Measurements from ENCODE around the gene DHH.

Gene DHH

DNA sequence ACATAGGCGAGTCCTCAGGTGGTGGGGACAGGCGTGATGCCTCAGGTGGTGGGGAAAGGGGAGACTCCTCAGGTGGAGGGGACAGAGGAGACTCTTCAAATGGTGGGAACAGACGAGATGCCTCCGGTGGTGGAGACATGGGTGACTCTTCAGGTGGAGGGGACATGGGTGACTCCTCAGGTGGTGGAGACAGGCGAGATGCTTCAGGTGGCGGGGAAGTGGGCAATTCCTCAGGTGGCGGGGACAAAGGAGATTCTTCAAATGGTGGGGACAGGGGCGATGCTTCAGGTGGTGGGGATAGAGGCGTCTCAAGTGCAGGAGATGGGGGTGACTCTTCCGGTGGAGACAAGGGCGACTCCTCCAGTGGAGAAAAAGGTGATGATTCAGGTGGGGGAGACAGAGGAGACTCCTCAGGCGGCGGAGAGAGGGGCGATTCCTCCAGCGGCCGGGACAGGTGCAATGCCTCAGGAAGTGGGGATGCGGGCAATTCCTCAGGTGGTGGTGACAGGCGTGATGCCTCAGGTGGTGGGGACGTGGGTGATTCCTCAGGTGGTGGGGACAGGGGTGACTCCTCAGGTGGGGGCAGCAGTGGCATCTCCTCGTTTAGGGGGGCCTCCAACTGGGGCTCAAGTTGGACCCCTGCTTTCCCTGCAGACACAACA lies 42.7 kb downstream of the DHH start:
- Histone ChIP-seq H3K4me1 (ENCODE audit: control insufficient read depth, insufficient read depth, low read length, poor library complexity, severe bottlenecking) (peaks cover 23% of the 10 kb centered on the region), H3K36me3 (ENCODE audit: control insufficient read depth, insufficient read depth, low read length) (peaks cover 80% of the 10 kb centered on the region), H3K27ac (ENCODE audit: insufficient read depth, low read length, poor library complexity, severe bottlenecking) (no peak overlapping the region), H3K9me3 (ENCODE audit: control insufficient read depth, low read length) (no peaks in the 10 kb centered on the region), H3K4me3 (ENCODE audit: insufficient read depth, low read depth, low read length, poor library complexity, severe bottlenecking) (no peak overlapping the region), H3K27me3 (replicated peaks; ENCODE audit: control insufficient read depth, insufficient read depth, low read length, poor library complexity, severe bottlenecking) (no peaks in the 10 kb centered on the region)
- no peak for DNase-seq

DNA sequence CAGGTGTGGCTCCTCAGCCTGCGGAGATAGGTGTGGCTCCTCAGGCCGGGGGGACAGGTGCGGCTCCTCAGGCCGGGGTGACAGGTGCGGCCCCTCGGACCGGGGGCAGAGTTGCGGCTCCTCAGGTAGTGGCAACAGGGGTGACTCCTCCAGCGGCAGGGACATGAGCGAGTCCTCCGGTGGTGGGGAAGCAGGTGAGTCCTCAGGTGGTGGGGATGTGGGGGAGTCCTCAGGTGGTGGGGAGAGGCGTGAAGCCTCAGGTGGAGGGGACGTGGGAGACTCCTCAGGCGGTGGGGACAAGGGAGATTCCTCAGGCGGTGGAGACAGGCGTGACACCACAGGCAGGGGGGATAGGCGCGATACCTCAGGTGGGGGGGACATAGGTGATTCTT lies 43.2 kb downstream of the DHH start:
- Histone ChIP-seq H3K36me3 (ENCODE audit: control insufficient read depth, insufficient read depth, low read length) (peaks cover 85% of the 10 kb centered on the region), H3K4me3 (ENCODE audit: insufficient read depth, low read depth, low read length, poor library complexity, severe bottlenecking) (no peak overlapping the region)
- DNase-seq, result no peak

DNA sequence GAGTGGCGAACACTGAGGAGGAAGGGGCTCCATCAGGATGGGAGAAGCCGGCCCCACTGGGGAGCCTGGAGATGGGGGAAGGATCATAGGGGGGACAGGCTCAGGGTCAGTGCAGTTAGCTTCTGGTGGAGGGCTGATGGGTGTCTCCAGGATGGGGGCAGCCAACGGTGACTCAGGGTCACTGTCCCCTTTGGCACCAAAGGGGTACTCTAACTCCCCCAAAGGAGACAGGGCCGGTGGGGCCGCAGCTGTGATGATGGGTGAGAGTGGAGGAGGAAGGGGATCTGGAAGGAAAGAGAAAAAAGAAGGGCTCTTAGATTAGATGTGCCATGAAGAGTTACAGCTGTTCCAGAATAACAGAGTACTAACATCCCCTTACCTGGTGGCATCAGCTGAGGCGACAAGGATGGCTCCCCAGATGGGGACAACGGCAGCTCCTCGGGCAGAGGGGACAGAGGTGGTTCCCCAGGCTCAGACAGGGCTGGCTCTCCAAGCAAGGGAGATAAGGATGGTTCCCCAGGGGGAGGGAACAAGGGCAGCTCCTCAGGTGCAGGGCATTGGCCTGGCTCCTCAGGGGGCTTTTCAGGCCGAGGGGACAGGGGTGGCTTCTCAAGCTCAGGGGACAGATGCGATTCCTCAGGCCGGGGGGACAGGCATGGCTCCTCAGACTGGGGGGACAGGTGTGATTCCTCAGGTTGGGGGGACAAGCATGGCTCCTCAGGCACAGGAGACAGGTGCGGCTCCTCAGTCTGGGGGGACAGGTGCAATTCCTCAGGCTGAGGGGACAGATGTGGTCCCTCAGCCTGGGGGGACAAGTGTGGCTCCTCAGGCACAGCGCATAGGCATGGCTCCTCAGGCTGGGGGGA lies 43.9 kb downstream of the DHH start:
- H3K27me3 ChIP-seq (replicated peaks; ENCODE audit: control insufficient read depth, insufficient read depth, low read length, poor library complexity, severe bottlenecking), result no peaks in the 10 kb centered on the region
- H3K4me3 ChIP-seq (ENCODE audit: insufficient read depth, low read depth, low read length, poor library complexity, severe bottlenecking), result no peak overlapping the region
- H3K27ac ChIP-seq (ENCODE audit: insufficient read depth, low read length, poor library complexity, severe bottlenecking), result no peak overlapping the region
- DNase-seq, result no peak
- peaks cover 11% of the 10 kb centered on the region for H3K4me1 ChIP-seq (ENCODE audit: control insufficient read depth, insufficient read depth, low read length, poor library complexity, severe bottlenecking)
- H3K9me3 ChIP-seq (ENCODE audit: control insufficient read depth, low read length), result no peaks in the 10 kb centered on the region
- H3K36me3 ChIP-seq (ENCODE audit: control insufficient read depth, insufficient read depth, low read length), result peaks cover 92% of the 10 kb centered on the region

More for the DNA sequence above, 43.2 kb downstream of the DHH start:
- no peaks in the 10 kb centered on the region for H3K9me3 ChIP-seq (ENCODE audit: control insufficient read depth, low read length)
- H3K27ac ChIP-seq (ENCODE audit: insufficient read depth, low read length, poor library complexity, severe bottlenecking), result no peak overlapping the region
- H3K27me3 ChIP-seq (replicated peaks; ENCODE audit: control insufficient read depth, insufficient read depth, low read length, poor library complexity, severe bottlenecking), result no peaks in the 10 kb centered on the region
- peaks cover 18% of the 10 kb centered on the region for H3K4me1 ChIP-seq (ENCODE audit: control insufficient read depth, insufficient read depth, low read length, poor library complexity, severe bottlenecking)

DNA sequence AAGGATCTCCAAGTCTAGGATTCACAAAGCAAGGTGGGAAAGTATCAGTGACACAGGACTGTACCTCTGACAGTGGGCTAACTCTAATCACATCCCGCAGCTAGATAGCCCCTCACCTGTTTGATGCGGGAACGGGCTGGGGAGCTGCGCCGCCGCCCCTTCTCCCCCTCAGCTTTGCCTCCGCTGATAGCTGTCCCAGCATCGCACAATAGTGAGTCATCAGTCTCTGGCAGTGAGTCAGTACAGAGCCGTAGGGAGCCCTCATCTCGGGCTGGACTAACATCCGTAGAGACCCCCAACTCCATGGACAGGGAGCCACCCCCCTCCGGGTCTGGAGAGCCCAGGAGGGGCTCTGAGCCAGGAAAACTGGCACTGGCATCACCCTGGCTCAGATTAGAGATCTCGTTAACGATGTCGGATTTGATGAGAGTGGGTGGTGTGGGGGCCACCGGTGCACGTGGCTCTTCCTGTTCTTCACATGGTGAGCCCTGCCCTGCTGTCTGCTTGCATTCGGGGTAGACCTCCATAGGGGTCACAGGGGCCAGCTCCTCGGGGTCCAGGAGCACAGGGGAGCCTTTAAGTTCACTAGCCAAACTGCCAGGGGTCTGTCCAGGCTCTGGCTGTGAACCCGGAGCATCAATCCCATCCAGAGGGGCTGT lies 44.9 kb downstream of the DHH start:
- H3K4me3 ChIP-seq (ENCODE audit: insufficient read depth, low read depth, low read length, poor library complexity, severe bottlenecking), result no peak overlapping the region
- H3K4me1 ChIP-seq (ENCODE audit: control insufficient read depth, insufficient read depth, low read length, poor library complexity, severe bottlenecking), result peaks cover 1% of the 10 kb centered on the region
- H3K9me3 ChIP-seq (ENCODE audit: control insufficient read depth, low read length), result no peaks in the 10 kb centered on the region
- peaks cover 98% of the 10 kb centered on the region for H3K36me3 ChIP-seq (ENCODE audit: control insufficient read depth, insufficient read depth, low read length)
- no peaks in the 10 kb centered on the region for H3K27me3 ChIP-seq (replicated peaks; ENCODE audit: control insufficient read depth, insufficient read depth, low read length, poor library complexity, severe bottlenecking)
- DNase-seq, result no peak
- H3K27ac ChIP-seq (ENCODE audit: insufficient read depth, low read length, poor library complexity, severe bottlenecking), result no peak overlapping the region

DNA sequence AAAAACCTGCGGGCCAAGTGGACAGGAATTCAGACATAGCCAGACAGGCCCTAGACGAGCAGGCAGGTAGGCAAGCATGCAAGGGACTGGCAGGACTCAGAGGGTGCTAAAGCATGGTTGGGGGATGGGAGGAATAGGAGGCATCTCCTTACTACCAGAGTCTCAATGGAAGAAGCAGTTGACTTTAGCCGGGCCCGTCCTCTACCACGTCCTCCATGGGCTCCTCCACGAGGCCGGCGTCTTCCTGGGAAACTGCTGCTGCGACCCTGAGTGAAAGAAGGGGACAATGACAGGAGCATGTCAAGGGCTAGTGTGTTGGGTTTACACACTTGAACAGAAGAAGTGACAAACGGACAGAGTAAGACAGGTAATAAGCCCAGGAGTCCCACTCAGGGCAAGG lies 45.6 kb downstream of the DHH start:
- Histone ChIP-seq H3K27me3 (replicated peaks; ENCODE audit: control insufficient read depth, insufficient read depth, low read length, poor library complexity, severe bottlenecking) (no peaks in the 10 kb centered on the region), H3K9me3 (ENCODE audit: control insufficient read depth, low read length) (no peaks in the 10 kb centered on the region), H3K4me3 (ENCODE audit: insufficient read depth, low read depth, low read length, poor library complexity, severe bottlenecking) (no peak overlapping the region), H3K4me1 (ENCODE audit: control insufficient read depth, insufficient read depth, low read length, poor library complexity, severe bottlenecking) (peaks cover 2% of the 10 kb centered on the region), H3K27ac (ENCODE audit: insufficient read depth, low read length, poor library complexity, severe bottlenecking) (no peak overlapping the region), H3K36me3 (ENCODE audit: control insufficient read depth, insufficient read depth, low read length) (peaks cover 98% of the 10 kb centered on the region)
- no peak for DNase-seq

DNA sequence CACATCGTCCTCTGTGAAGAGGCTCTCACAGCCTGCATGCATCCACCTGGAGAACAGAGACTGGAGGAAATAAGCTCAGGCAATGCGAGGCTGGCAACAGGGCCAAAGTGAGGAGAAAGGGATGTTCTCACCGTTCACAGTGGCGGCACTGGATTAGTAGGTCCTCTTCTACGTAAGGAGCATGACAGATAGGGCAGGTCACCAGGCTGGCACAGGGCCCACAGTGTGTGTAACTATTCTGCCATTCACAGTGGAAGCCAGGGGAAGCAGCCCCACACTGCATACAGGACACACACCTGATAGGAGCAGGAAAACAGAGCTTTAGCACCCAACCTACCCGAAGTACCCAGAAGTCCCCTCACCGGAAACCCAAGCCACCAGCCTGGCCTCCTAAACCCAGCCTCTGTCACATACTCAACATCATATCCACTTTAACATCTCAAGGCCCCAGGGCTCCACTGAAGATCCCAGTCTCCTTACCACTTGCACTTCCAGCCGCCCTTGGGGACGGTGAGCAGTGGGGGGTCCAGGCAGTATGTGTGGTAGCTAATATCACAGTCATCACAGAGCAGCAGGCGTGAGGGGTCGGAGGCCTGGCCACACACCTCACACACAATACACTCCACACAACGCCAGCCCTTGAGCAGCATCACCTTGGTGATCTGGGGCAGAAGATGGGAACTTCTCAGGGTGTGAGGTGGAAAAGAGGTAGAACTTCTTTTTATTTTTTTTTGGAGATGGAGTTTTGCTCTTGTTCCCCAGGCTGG lies 48.3 kb downstream of the DHH start:
- no peak overlapping the region for H3K4me3 ChIP-seq (ENCODE audit: insufficient read depth, low read depth, low read length, poor library complexity, severe bottlenecking)
- no peaks in the 10 kb centered on the region for H3K27me3 ChIP-seq (replicated peaks; ENCODE audit: control insufficient read depth, insufficient read depth, low read length, poor library complexity, severe bottlenecking)
- peaks cover 4% of the 10 kb centered on the region for H3K4me1 ChIP-seq (ENCODE audit: control insufficient read depth, insufficient read depth, low read length, poor library complexity, severe bottlenecking)
- peaks cover 98% of the 10 kb centered on the region for H3K36me3 ChIP-seq (ENCODE audit: control insufficient read depth, insufficient read depth, low read length)
- H3K9me3 ChIP-seq (ENCODE audit: control insufficient read depth, low read length), result no peaks in the 10 kb centered on the region
- DNase-seq, result no peak
- H3K27ac ChIP-seq (ENCODE audit: insufficient read depth, low read length, poor library complexity, severe bottlenecking), result no peak overlapping the region

DNA sequence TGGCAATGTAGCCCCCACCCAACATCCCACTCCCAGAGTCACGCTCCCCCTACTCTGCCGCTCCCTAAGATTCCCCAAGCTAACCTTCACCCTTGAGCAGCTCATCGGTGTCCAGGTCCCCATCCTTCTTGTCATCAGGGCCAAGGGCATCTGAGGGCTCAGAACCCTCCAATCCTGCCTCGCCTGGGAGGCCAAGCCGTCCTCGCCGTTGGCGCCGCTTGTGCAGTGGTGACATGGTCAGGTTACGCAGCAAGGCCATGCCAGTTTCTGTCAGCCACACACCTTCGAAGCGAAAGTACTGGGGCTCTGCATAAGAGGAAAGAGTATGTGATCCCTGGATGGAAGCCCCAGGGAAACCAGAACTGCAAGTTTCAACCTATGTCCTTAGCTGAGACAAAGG lies 49.9 kb downstream of the DHH start:
- Histone ChIP-seq H3K27ac (ENCODE audit: insufficient read depth, low read length, poor library complexity, severe bottlenecking) (no peak overlapping the region), H3K27me3 (replicated peaks; ENCODE audit: control insufficient read depth, insufficient read depth, low read length, poor library complexity, severe bottlenecking) (no peaks in the 10 kb centered on the region), H3K4me3 (ENCODE audit: insufficient read depth, low read depth, low read length, poor library complexity, severe bottlenecking) (no peak overlapping the region), H3K4me1 (ENCODE audit: control insufficient read depth, insufficient read depth, low read length, poor library complexity, severe bottlenecking) (peaks cover 4% of the 10 kb centered on the region), H3K36me3 (ENCODE audit: control insufficient read depth, insufficient read depth, low read length) (peaks cover 98% of the 10 kb centered on the region), H3K9me3 (ENCODE audit: control insufficient read depth, low read length) (no peaks in the 10 kb centered on the region)
- no peak for DNase-seq

DNA sequence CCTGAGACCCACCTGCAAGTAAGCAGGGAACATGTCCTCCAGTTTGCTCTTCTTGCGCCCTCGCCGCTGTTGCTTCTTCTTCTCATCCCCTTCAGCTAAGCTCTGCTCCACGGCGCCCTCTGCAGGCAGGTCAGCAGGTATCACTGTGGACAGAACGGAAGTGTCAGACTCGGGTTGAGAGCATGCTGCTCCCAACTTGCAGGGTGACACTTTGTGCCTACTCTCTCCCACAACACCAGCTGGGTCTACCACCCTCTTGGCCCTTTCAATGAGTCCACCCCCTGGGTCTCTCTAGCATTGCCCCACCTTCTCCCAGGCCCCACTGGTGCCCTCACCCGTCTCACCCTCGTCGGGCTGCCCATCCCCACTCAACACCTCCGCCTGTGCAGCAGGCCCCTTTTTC lies 50.7 kb downstream of the DHH start:
- peaks cover 4% of the 10 kb centered on the region for H3K4me1 ChIP-seq (ENCODE audit: control insufficient read depth, insufficient read depth, low read length, poor library complexity, severe bottlenecking)
- H3K9me3 ChIP-seq (ENCODE audit: control insufficient read depth, low read length), result no peaks in the 10 kb centered on the region
- H3K27ac ChIP-seq (ENCODE audit: insufficient read depth, low read length, poor library complexity, severe bottlenecking), result no peak overlapping the region
- no peak overlapping the region for H3K4me3 ChIP-seq (ENCODE audit: insufficient read depth, low read depth, low read length, poor library complexity, severe bottlenecking)
- no peaks in the 10 kb centered on the region for H3K27me3 ChIP-seq (replicated peaks; ENCODE audit: control insufficient read depth, insufficient read depth, low read length, poor library complexity, severe bottlenecking)
- DNase-seq, result peak; percentile 54 to 68 (median 68)
- H3K36me3 ChIP-seq (ENCODE audit: control insufficient read depth, insufficient read depth, low read length), result peaks cover 98% of the 10 kb centered on the region

DNA sequence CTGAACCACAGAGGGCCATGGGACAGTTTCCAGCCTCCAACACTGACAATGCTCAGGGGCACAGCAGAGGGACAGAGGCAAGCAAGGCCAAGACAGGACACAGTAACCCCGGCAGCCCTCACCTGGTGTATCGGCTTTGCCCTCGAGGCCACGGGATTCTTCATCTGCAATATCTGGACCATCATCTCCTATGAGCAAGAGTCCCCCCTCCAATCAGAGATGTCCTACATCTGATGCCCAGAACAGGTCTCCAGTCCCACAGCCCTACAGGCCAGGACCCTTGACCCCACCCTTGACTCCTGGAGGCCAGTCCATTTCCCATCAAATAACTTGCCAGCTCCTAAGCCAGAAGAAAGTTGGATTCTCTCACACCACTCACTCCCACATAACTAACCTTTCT lies 51.4 kb downstream of the DHH start:
- H3K27me3 ChIP-seq (replicated peaks; ENCODE audit: control insufficient read depth, insufficient read depth, low read length, poor library complexity, severe bottlenecking), result no peaks in the 10 kb centered on the region
- no peak for DNase-seq
- H3K36me3 ChIP-seq (ENCODE audit: control insufficient read depth, insufficient read depth, low read length), result peaks cover 98% of the 10 kb centered on the region
- H3K4me1 ChIP-seq (ENCODE audit: control insufficient read depth, insufficient read depth, low read length, poor library complexity, severe bottlenecking), result peaks cover 4% of the 10 kb centered on the region
- no peak overlapping the region for H3K27ac ChIP-seq (ENCODE audit: insufficient read depth, low read length, poor library complexity, severe bottlenecking)
- no peaks in the 10 kb centered on the region for H3K9me3 ChIP-seq (ENCODE audit: control insufficient read depth, low read length)
- H3K4me3 ChIP-seq (ENCODE audit: insufficient read depth, low read depth, low read length, poor library complexity, severe bottlenecking), result no peak overlapping the region
